Naive thymus-derived CD8-positive, alpha-beta T cell (primary cell): Measurements from ENCODE around the gene PRSS50. TPM values are rescaled to one million over a fixed set of nuclear protein-coding genes. Genes with fewer than 3 reads are reported as not detected.
A peak's percentile ranks its signal among the peaks of the same experiment; 100 is the strongest.

Experiments
- ATAC-seq, 2 donors: fragments of 150-1000 bp; cut with Tn5 transposase in 1 of 2; sonication (Bioruptor Pico), chemical (Tn5 transposase) in 1 of 2; 1 replicate in 1 of 2; 2 replicates in 1 of 2; pipeline ENCODE4 v1.10.0; 2021; ENCODE audit warnings: mild to moderate bottlenecking in 2 of 2, moderate library complexity in 2 of 2
- POLR2A ChIA-PET: fragments of 350-600 bp; sonication (Branson Sonifier 250); formaldehyde crosslinking; loops from one replicate; lab custom pipeline; 2021; ENCODE audit warnings: antibody characterized with exemption; lab: Charles Lee
- DNase-seq, 10 donors: peaks; one replicate each; pipeline versions ENCODE4 v3.0.0 to v3.0.0-alpha.2; 2020 to 2022
- H3K27ac Mint-ChIP-seq, 10 donors: one replicate each; pipeline ENCODE4 v1.8.0; 2020 to 2022; ENCODE audit warnings: mild to moderate bottlenecking in 10 of 10, mixed read lengths in 10 of 10, moderate library complexity in 4 of 10, inconsistent platforms in 1 of 10
- H3K27me3 Mint-ChIP-seq, 5 donors: one replicate each; pipeline ENCODE4 v1.8.0; 2021 to 2022; ENCODE audit warnings: mixed read lengths in 5 of 5
- H3K36me3 Mint-ChIP-seq, 3 donors: one replicate each; pipeline ENCODE4 v1.8.0; 2020 to 2022; ENCODE audit warnings: mixed read lengths in 3 of 3, mild to moderate bottlenecking in 2 of 3, inconsistent platforms in 1 of 3
- H3K4me1 Mint-ChIP-seq, 4 donors: one replicate each; pipeline ENCODE4 v1.8.0; 2021 to 2022; ENCODE audit warnings: mixed read lengths in 4 of 4
- H3K4me3 Mint-ChIP-seq, 10 donors: one replicate each; pipeline ENCODE4 v1.8.0; 2020 to 2022; ENCODE audit warnings: mild to moderate bottlenecking in 10 of 10, mixed read lengths in 10 of 10, moderate library complexity in 6 of 10, inconsistent platforms in 1 of 10
- H3K9me3 Mint-ChIP-seq, 9 donors: one replicate each; pipeline ENCODE4 v1.8.0; 2020 to 2022; ENCODE audit warnings: mixed read lengths in 9 of 9, mild to moderate bottlenecking in 3 of 9, inconsistent platforms in 1 of 9, moderate library complexity in 1 of 9
- polyA plus RNA-seq, 3 donors: library from polyadenylated mRNA; unstranded; fragments of 300-500 nt; fragmentation: Illumina TruSeq; gene quantifications; one replicate each; pipeline ENCODE4 v1.2.3, GENCODE V29; 2021
- total RNA-seq, 8 experiments: library from RNA in 2 of 8; stranded (reverse) in 2 of 8; gene quantifications; one replicate each; pipeline ENCODE4 v1.2.3 and lab custom pipeline; 2021 to 2026

Gene PRSS50
- total and polyA plus RNA-seq, 5 experiments from 2014 or later, result 0.05 TPM; not detected in 4

- Mint-ChIP-seq H3K36me3 (no peaks in the 10 kb centered on the region), H3K27me3 (peaks cover 11 to 30% (median 22%) of the 10 kb centered on the region in 5 donors), H3K9me3 (peaks cover 0 to 4% (median 0%) of the 10 kb centered on the region in 9 donors), H3K4me3 (no peak overlapping the region), H3K27ac (no peak overlapping the region), H3K4me1 (peaks cover 0 to 3% (median 0%) of the 10 kb centered on the region in 4 donors)
- no peak for ATAC-seq
- no peak for DNase-seq
- POLR2A ChIA-PET, result no interaction called here
Measured at GRCh38 chr3:46721009-46721408, 3.3 kb upstream of the PRSS50 start.

GRCh38 chr3:46719735-46720271 lies 2.1 kb upstream of the PRSS50 start:
- ATAC-seq, result no peak
- Mint-ChIP-seq H3K27me3 (peaks cover 11 to 30% (median 22%) of the 10 kb centered on the region in 5 donors), H3K27ac (no peak overlapping the region), H3K9me3 (peaks cover 0 to 4% (median 0%) of the 10 kb centered on the region in 9 donors), H3K4me3 (no peak overlapping the region), H3K36me3 (no peaks in the 10 kb centered on the region), H3K4me1 (peaks cover 0 to 3% (median 0%) of the 10 kb centered on the region in 4 donors)
- DNase-seq, result no peak
- POLR2A ChIA-PET, result no interaction called here

GRCh38 chr3:46719044-46719565 lies 1.4 kb upstream of the PRSS50 start:
- no peak overlapping the region for H3K4me3 Mint-ChIP-seq
- peaks cover 0 to 4% (median 0%) of the 10 kb centered on the region in 9 donors for H3K9me3 Mint-ChIP-seq
- peaks cover 0 to 3% (median 0%) of the 10 kb centered on the region in 4 donors for H3K4me1 Mint-ChIP-seq
- H3K27ac Mint-ChIP-seq, result peak overlapping the region in 1 of 10 donors; percentile 29
- POLR2A ChIA-PET, result no interaction called here
- H3K27me3 Mint-ChIP-seq, result peaks cover 11 to 30% (median 22%) of the 10 kb centered on the region in 5 donors
- no peaks in the 10 kb centered on the region for H3K36me3 Mint-ChIP-seq
- no peak for ATAC-seq
- no peak for DNase-seq

- Mint-ChIP-seq H3K36me3 (no peaks in the 10 kb centered on the region), H3K27ac (no peak overlapping the region), H3K27me3 (peaks cover 11 to 30% (median 18%) of the 10 kb centered on the region in 5 donors), H3K4me3 (no peak overlapping the region), H3K4me1 (peaks cover 0 to 7% (median 0%) of the 10 kb centered on the region in 4 donors), H3K9me3 (peaks cover 0 to 4% (median 0%) of the 10 kb centered on the region in 9 donors)
- DNase-seq (no peak), ATAC-seq (no peak)
- POLR2A ChIA-PET, result no interaction called here
Measured at GRCh38 chr3:46716461-46717441, 918 bp downstream of the PRSS50 start.

- no peak for DNase-seq
- H3K27ac Mint-ChIP-seq, result no peak overlapping the region
Measured at GRCh38 chr3:46715507-46716175, 2.0 kb downstream of the PRSS50 start.

GRCh38 chr3:46714728-46715506 lies 2.8 kb downstream of the PRSS50 start:
- Mint-ChIP-seq H3K4me3 (no peak overlapping the region), H3K36me3 (no peaks in the 10 kb centered on the region), H3K27me3 (peaks cover 10 to 24% (median 15%) of the 10 kb centered on the region in 5 donors), H3K4me1 (peaks cover 0 to 7% (median 0%) of the 10 kb centered on the region in 4 donors), H3K9me3 (no peaks in the 10 kb centered on the region), H3K27ac (peak overlapping the region in 1 of 10 donors; percentile 33)
- POLR2A ChIA-PET, result no interaction called here
- no peak for ATAC-seq
- DNase-seq, result no peak

More at GRCh38 chr3:46715507-46716175, 2.0 kb downstream of the PRSS50 start:
- no peak for ATAC-seq
- Mint-ChIP-seq H3K36me3 (no peaks in the 10 kb centered on the region), H3K27me3 (peaks cover 11 to 30% (median 15%) of the 10 kb centered on the region in 5 donors), H3K9me3 (no peaks in the 10 kb centered on the region), H3K4me3 (no peak overlapping the region), H3K4me1 (peaks cover 0 to 7% (median 0%) of the 10 kb centered on the region in 4 donors)
- POLR2A ChIA-PET, result no interaction called here

GRCh38 chr3:46713898-46714552 lies 3.6 kb downstream of the PRSS50 start:
- no peak for ATAC-seq
- no peak overlapping the region for H3K27ac Mint-ChIP-seq

GRCh38 chr3:46713050-46713897 lies 4.4 kb downstream of the PRSS50 start:
- DNase-seq (no peak), ATAC-seq (no peak)
- H3K4me1 Mint-ChIP-seq, result peaks cover 0 to 7% (median 0%) of the 10 kb centered on the region in 4 donors
- H3K27ac Mint-ChIP-seq, result peak overlapping the region in 3 of 10 donors; percentile 27 to 73 (median 34)
- no peak overlapping the region for H3K4me3 Mint-ChIP-seq
- POLR2A ChIA-PET, result no interaction called here
- H3K27me3 Mint-ChIP-seq, result peaks cover 2 to 7% (median 4%) of the 10 kb centered on the region in 5 donors
- no peaks in the 10 kb centered on the region for H3K9me3 Mint-ChIP-seq
- H3K36me3 Mint-ChIP-seq, result peaks cover 0 to 4% (median 0%) of the 10 kb centered on the region in 3 donors

More at GRCh38 chr3:46713898-46714552, 3.6 kb downstream of the PRSS50 start:
- DNase-seq, result no peak
- peaks cover 5 to 15% (median 10%) of the 10 kb centered on the region in 5 donors for H3K27me3 Mint-ChIP-seq
- no peaks in the 10 kb centered on the region for H3K9me3 Mint-ChIP-seq
- POLR2A ChIA-PET, result no interaction called here
- peaks cover 0 to 4% (median 0%) of the 10 kb centered on the region in 3 donors for H3K36me3 Mint-ChIP-seq
- peaks cover 0 to 7% (median 0%) of the 10 kb centered on the region in 4 donors for H3K4me1 Mint-ChIP-seq
- no peak overlapping the region for H3K4me3 Mint-ChIP-seq

GRCh38 chr3:46712191-46713049 lies 5.2 kb downstream of the PRSS50 start:
- Mint-ChIP-seq H3K4me3 (no peak overlapping the region), H3K4me1 (peaks cover 0 to 4% (median 0%) of the 10 kb centered on the region in 4 donors), H3K27me3 (no peaks in the 10 kb centered on the region), H3K36me3 (peaks cover 0 to 4% (median 0%) of the 10 kb centered on the region in 3 donors), H3K9me3 (no peaks in the 10 kb centered on the region), H3K27ac (peak overlapping the region in 1 of 10 donors; percentile 73)
- ATAC-seq, result no peak
- DNase-seq, result no peak
- POLR2A ChIA-PET, result no interaction called here

GRCh38 chr3:46711760-46712159 lies 5.9 kb downstream of the PRSS50 start:
- POLR2A ChIA-PET, result no interaction called here
- Mint-ChIP-seq H3K27ac (peak overlapping the region in 1 of 10 donors; percentile 73), H3K36me3 (peaks cover 0 to 4% (median 0%) of the 10 kb centered on the region in 3 donors), H3K9me3 (no peaks in the 10 kb centered on the region), H3K4me3 (no peak overlapping the region), H3K4me1 (peaks cover 0 to 4% (median 0%) of the 10 kb centered on the region in 4 donors), H3K27me3 (no peaks in the 10 kb centered on the region)
- ATAC-seq, result no peak
- no peak for DNase-seq
